Measurements from ENCODE around the gene MYH9. TPM values are rescaled to one million over a fixed set of nuclear protein-coding genes. Genes with fewer than 3 reads are reported as not detected.

Gene MYH9
- total RNA-seq, 4 donors from 2014 or later = 241 to 387 (median 358) TPM

GRCh38 chr22:36319595-36320497, 67.9 kb downstream of the MYH9 start:
- H3K27ac ChIP-seq (replicated peaks in 1 of 4) = peak overlapping the region; percentile 95 to 100 (median 98)
- WGBS = 73% methylated on average over 25 of the region's 26 CpGs
- intact Hi-C loops (cut with DNase I) = no loop called here
- no peak overlapping the region for H3K4me3 ChIP-seq
- peaks cover 48 to 80% (median 71%) of the 10 kb centered on the region in 4 donors for H3K4me1 ChIP-seq
- H3K27me3 ChIP-seq = no peaks in the 10 kb centered on the region
- H3K36me3 ChIP-seq = peaks cover 75 to 97% (median 88%) of the 10 kb centered on the region in 4 donors
- no peak for TF ChIP-seq EP300 (IDR thresholded peaks at IDR 0.05)
- no peak for TF ChIP-seq POLR2A (IDR thresholded peaks at IDR 0.05; ENCODE audit: low read depth)
- peak in 1 of 2 donors; percentile 37 for TF ChIP-seq POLR2AphosphoS5 (IDR thresholded peaks at IDR 0.05)
- TF ChIP-seq CTCF (IDR thresholded peaks at IDR 0.05) = no peak
- no peaks in the 10 kb centered on the region for H3K9me3 ChIP-seq
- DNase-seq (ENCODE audit: extremely low spot score) = no peak

- 79% methylated on average over 10 of the region's 12 CpGs for WGBS
- H3K27ac ChIP-seq (replicated peaks in 1 of 4) = peak overlapping the region; percentile 95 to 100 (median 98)
These were observed 69.3 kb downstream of the MYH9 start for GRCh38 chr22:36318442-36318841.

GRCh38 chr22:36317658-36318271, 70.0 kb downstream of the MYH9 start:
- H3K27me3 ChIP-seq = no peaks in the 10 kb centered on the region
- peak; percentile 58 to 68 for TF ChIP-seq POLR2AphosphoS5 (IDR thresholded peaks at IDR 0.05)
- TF ChIP-seq EP300 (IDR thresholded peaks at IDR 0.05) = no peak
- 68% methylated on average over 17 of the region's 20 CpGs for WGBS
- peaks cover 27 to 67% (median 52%) of the 10 kb centered on the region in 4 donors for H3K4me1 ChIP-seq
- no peak for DNase-seq (ENCODE audit: extremely low spot score)
- H3K9me3 ChIP-seq = no peaks in the 10 kb centered on the region
- H3K4me3 ChIP-seq = no peak overlapping the region
- intact Hi-C loops (cut with DNase I) = no loop called here
- H3K36me3 ChIP-seq = peaks cover 90 to 100% (median 99%) of the 10 kb centered on the region in 4 donors
- H3K27ac ChIP-seq (replicated peaks in 1 of 4) = peak overlapping the region; percentile 95 to 100 (median 98)

More at GRCh38 chr22:36318442-36318841, 69.3 kb downstream of the MYH9 start:
- Histone ChIP-seq H3K4me1 (peaks cover 34 to 72% (median 59%) of the 10 kb centered on the region in 4 donors), H3K9me3 (no peaks in the 10 kb centered on the region), H3K27me3 (no peaks in the 10 kb centered on the region), H3K4me3 (no peak overlapping the region), H3K36me3 (peaks cover 89 to 98% (median 95%) of the 10 kb centered on the region in 4 donors)
- intact Hi-C loops (cut with DNase I) = no loop called here
- TF ChIP-seq POLR2A (IDR thresholded peaks at IDR 0.05; ENCODE audit: low read depth) (no peak), EP300 (IDR thresholded peaks at IDR 0.05) (no peak), CTCF (IDR thresholded peaks at IDR 0.05) (no peak), POLR2AphosphoS5 (IDR thresholded peaks at IDR 0.05) (no peak)
- DNase-seq (ENCODE audit: extremely low spot score) = no peak

- intact Hi-C loops (cut with DNase I) = no loop called here
- no peak for DNase-seq (ENCODE audit: extremely low spot score)
- H3K36me3 ChIP-seq = peaks cover 90 to 100% (median 99%) of the 10 kb centered on the region in 4 donors
- H3K4me1 ChIP-seq = peaks cover 17 to 60% (median 39%) of the 10 kb centered on the region in 4 donors
- H3K4me3 ChIP-seq = no peak overlapping the region
- TF ChIP-seq EP300 (IDR thresholded peaks at IDR 0.05) (no peak), CTCF (IDR thresholded peaks at IDR 0.05) (no peak), POLR2AphosphoS5 (IDR thresholded peaks at IDR 0.05) (peak in 1 of 2 donors; percentile 41), POLR2A (IDR thresholded peaks at IDR 0.05; ENCODE audit: low read depth) (no peak)
- H3K27me3 ChIP-seq = no peaks in the 10 kb centered on the region
- H3K9me3 ChIP-seq = no peaks in the 10 kb centered on the region
- 90% methylated on average over 14 of the region's 14 CpGs for WGBS
- H3K27ac ChIP-seq (replicated peaks in 1 of 4) = peak overlapping the region; percentile 95 to 100 (median 98)
These were observed 71.3 kb downstream of the MYH9 start for GRCh38 chr22:36316419-36316818.

GRCh38 chr22:36315325-36315724, 72.4 kb downstream of the MYH9 start:
- DNase-seq (ENCODE audit: extremely low spot score) = no peak
- peaks cover 6 to 49% (median 30%) of the 10 kb centered on the region in 4 donors for H3K4me1 ChIP-seq
- no peaks in the 10 kb centered on the region for H3K9me3 ChIP-seq
- H3K4me3 ChIP-seq = no peak overlapping the region
- H3K27ac ChIP-seq (replicated peaks in 1 of 4) = peak overlapping the region; percentile 40 to 100 (median 76)
- peaks cover 90 to 100% (median 99%) of the 10 kb centered on the region in 4 donors for H3K36me3 ChIP-seq
- H3K27me3 ChIP-seq = no peaks in the 10 kb centered on the region
- 62% methylated on average over 7 of the region's 7 CpGs for WGBS
- TF ChIP-seq EP300 (IDR thresholded peaks at IDR 0.05) = no peak
- TF ChIP-seq POLR2AphosphoS5 (IDR thresholded peaks at IDR 0.05) = no peak
- no peak for TF ChIP-seq POLR2A (IDR thresholded peaks at IDR 0.05; ENCODE audit: low read depth)
- no peak for TF ChIP-seq CTCF (IDR thresholded peaks at IDR 0.05)
- intact Hi-C loops (cut with DNase I) = no loop called here

Measured in esophagus muscularis mucosa (tissue), 4 donors.